ENCODE measurements around the gene CCDC91.

Gene CCDC91

GRCh38 chr12:28223858-28224257 lies 33.6 kb downstream of the CCDC91 start:
- TF ChIP-seq EZH2phosphoT487 (conservative IDR thresholded peaks at IDR 0.05; ENCODE audit: low read length) (no peak), CTCF (IDR thresholded peaks at IDR 0.05; ENCODE audit: insufficient read depth, low read length, poor library complexity, severe bottlenecking) (no peak)
- H2AFZ ChIP-seq (ENCODE audit: low read depth, low read length, severe bottlenecking) = no peak overlapping the region
- peaks cover 7% of the 10 kb centered on the region for H3K36me3 ChIP-seq (ENCODE audit: low read length)
- no peak overlapping the region for H3K4me3 ChIP-seq (ENCODE audit: insufficient read depth, low read length, poor library complexity, severe bottlenecking)
- H3K9me2 ChIP-seq (replicated peaks; ENCODE audit: insufficient read depth, low read length) = no peaks in the 10 kb centered on the region
- no peaks in the 10 kb centered on the region for H4K20me1 ChIP-seq (ENCODE audit: low read depth, low read length)
- peaks cover 23% of the 10 kb centered on the region; the same call in 1 of the 2 replicates for H3K79me2 ChIP-seq (ENCODE audit: insufficient read depth, low read length)
- H3K27me3 ChIP-seq (ENCODE audit: low read length) = no peaks in the 10 kb centered on the region
- no peak overlapping the region for H3K27ac ChIP-seq (ENCODE audit: low read depth, low read length)
- H3F3A ChIP-seq (ENCODE audit: insufficient read depth) = no peaks in the 10 kb centered on the region
- no peak overlapping the region for H3K9ac ChIP-seq (ENCODE audit: low read length)
- peaks cover 1% of the 10 kb centered on the region; the same call in 1 of the 2 replicates for H3K9me3 ChIP-seq (ENCODE audit: insufficient read depth, low read length)
- no peak overlapping the region for H3K4me2 ChIP-seq (ENCODE audit: low read depth, low read length, poor library complexity, severe bottlenecking)

- TF ChIP-seq EZH2phosphoT487 (conservative IDR thresholded peaks at IDR 0.05; ENCODE audit: low read length) (no peak), CTCF (IDR thresholded peaks at IDR 0.05; ENCODE audit: insufficient read depth, low read length, poor library complexity, severe bottlenecking) (no peak)
- H2AFZ ChIP-seq (ENCODE audit: low read depth, low read length, severe bottlenecking) = no peak overlapping the region
- H3K27ac ChIP-seq (ENCODE audit: low read depth, low read length) = no peak overlapping the region
- no peaks in the 10 kb centered on the region for H3K9me2 ChIP-seq (replicated peaks; ENCODE audit: insufficient read depth, low read length)
- H3F3A ChIP-seq (ENCODE audit: insufficient read depth) = no peaks in the 10 kb centered on the region
- H3K4me3 ChIP-seq (ENCODE audit: insufficient read depth, low read length, poor library complexity, severe bottlenecking) = no peak overlapping the region
- no peak overlapping the region for H3K9ac ChIP-seq (ENCODE audit: low read length)
- no peaks in the 10 kb centered on the region for H3K9me3 ChIP-seq (ENCODE audit: insufficient read depth, low read length)
- H3K4me2 ChIP-seq (ENCODE audit: low read depth, low read length, poor library complexity, severe bottlenecking) = no peak overlapping the region
- H3K79me2 ChIP-seq (ENCODE audit: insufficient read depth, low read length) = peaks cover 13% of the 10 kb centered on the region; the same call in 1 of the 2 replicates
- H3K27me3 ChIP-seq (ENCODE audit: low read length) = no peaks in the 10 kb centered on the region
- no peaks in the 10 kb centered on the region for H3K36me3 ChIP-seq (ENCODE audit: low read length)
- no peaks in the 10 kb centered on the region for H4K20me1 ChIP-seq (ENCODE audit: low read depth, low read length)
These were observed 36.4 kb downstream of the CCDC91 start for GRCh38 chr12:28226705-28227104.

- Histone ChIP-seq H2AFZ (ENCODE audit: low read depth, low read length, severe bottlenecking) (no peak overlapping the region), H3F3A (ENCODE audit: insufficient read depth) (no peaks in the 10 kb centered on the region), H3K4me3 (ENCODE audit: insufficient read depth, low read length, poor library complexity, severe bottlenecking) (no peak overlapping the region), H3K27ac (ENCODE audit: low read depth, low read length) (no peak overlapping the region), H3K79me2 (ENCODE audit: insufficient read depth, low read length) (peaks cover 10% of the 10 kb centered on the region; the same call in 1 of the 2 replicates), H4K20me1 (ENCODE audit: low read depth, low read length) (no peaks in the 10 kb centered on the region), H3K9ac (ENCODE audit: low read length) (no peak overlapping the region), H3K9me2 (replicated peaks; ENCODE audit: insufficient read depth, low read length) (no peaks in the 10 kb centered on the region), H3K36me3 (ENCODE audit: low read length) (no peaks in the 10 kb centered on the region), H3K9me3 (ENCODE audit: insufficient read depth, low read length) (no peaks in the 10 kb centered on the region), H3K27me3 (ENCODE audit: low read length) (no peaks in the 10 kb centered on the region), H3K4me2 (ENCODE audit: low read depth, low read length, poor library complexity, severe bottlenecking) (no peak overlapping the region)
- no peak for TF ChIP-seq CTCF (IDR thresholded peaks at IDR 0.05; ENCODE audit: insufficient read depth, low read length, poor library complexity, severe bottlenecking)
- TF ChIP-seq EZH2phosphoT487 (conservative IDR thresholded peaks at IDR 0.05; ENCODE audit: low read length) = no peak
These were observed 37.0 kb downstream of the CCDC91 start for GRCh38 chr12:28227251-28227650.

All from SU-DHL-6 (cell line).